22Rv1 (cell line): ENCODE results near the gene KCNAB1.
"Not testable (repeated sequence)": the region's sequence is repeated elsewhere in the genome, so short reads cannot be mapped to it uniquely, and the experiment has no call there.

ENCODE experiments used
- H3K27ac ChIP-seq: fragments of 450-650 bp; 2 replicates; pipeline ENCODE4 v1.5.1; 2017
- CTCF ChIP-seq: fragments of 450-650 bp; IDR thresholded peaks from 2 replicates; pipeline ENCODE4 v1.5.1; 2017; ENCODE audit warnings: mild to moderate bottlenecking
- ZFX ChIP-seq: fragments of 450-650 bp; IDR thresholded peaks from 2 replicates; pipeline ENCODE4 v1.6.1; 2017; ENCODE audit warnings: antibody characterized with exemption, borderline replicate concordance

Gene KCNAB1

DNA sequence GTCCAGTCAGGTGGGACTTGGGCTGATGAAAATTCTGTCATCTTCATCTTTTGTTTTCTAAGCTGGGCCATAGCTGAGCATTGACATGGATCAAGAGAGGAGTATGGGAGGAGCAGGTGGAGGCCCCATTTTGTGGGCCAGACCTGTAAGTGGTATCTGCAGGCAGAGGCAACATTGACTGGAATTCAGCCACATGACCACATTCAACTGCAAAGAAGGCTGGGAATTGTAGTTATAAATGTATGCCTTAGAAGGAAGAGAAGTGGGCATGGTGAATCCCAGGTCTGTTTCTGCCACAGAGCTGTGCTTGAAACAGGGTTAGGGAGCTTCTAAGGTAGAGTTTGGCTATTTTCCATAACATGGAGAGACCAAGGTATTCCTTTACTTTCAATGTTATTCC, 11.4 kb downstream of the KCNAB1 start:
- H3K27ac ChIP-seq: no peak overlapping the region
- no peak for TF ChIP-seq ZFX
- no peak for TF ChIP-seq CTCF

- TF ChIP-seq CTCF: no peak
- TF ChIP-seq ZFX: no peak
- H3K27ac ChIP-seq: no peak overlapping the region
Measured at GRCh38 chr3:156132313-156132712, 11.9 kb downstream of the KCNAB1 start.

- no peak overlapping the region for H3K27ac ChIP-seq
- TF ChIP-seq ZFX (no peak), CTCF (no peak)
Measured at GRCh38 chr3:156133076-156133475, 12.7 kb downstream of the KCNAB1 start.

GRCh38 chr3:156135921-156136638, 15.7 kb downstream of the KCNAB1 start:
- TF ChIP-seq ZFX (no peak), CTCF (peak; percentile 52)
- no peak overlapping the region for H3K27ac ChIP-seq

GRCh38 chr3:156137397-156137796, 17.0 kb downstream of the KCNAB1 start:
- not testable (repeated sequence) for H3K27ac ChIP-seq

DNA sequence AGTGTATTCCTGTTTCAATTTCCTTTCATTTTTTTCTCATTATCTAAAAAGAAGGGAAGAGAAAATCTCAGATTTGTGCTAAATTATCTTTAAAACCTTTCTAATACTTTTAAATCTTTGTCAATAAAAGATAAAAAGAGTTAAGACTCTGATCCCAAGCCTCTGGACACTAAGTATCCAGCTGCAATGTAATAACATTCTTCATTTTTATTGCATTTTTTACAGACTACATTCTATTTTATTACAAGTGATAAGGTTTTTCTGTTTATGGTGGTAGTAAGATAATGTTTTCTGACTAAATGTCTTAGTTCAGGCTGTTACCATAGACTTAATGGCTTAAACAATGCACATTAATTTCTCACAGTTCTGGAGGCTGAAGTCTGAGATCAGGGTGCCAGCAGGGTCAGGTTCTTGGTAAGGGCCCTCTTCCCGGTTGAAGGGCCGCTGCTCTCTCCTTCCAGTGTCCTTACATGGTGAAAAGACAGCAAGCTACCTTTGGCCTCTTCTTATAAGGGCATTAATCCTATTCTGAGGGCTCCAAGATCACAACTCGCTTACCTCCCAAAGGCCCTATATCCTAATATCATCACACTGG, 19.7 kb downstream of the KCNAB1 start:
- TF ChIP-seq ZFX: no peak
- TF ChIP-seq CTCF: no peak
- H3K27ac ChIP-seq: no peak overlapping the region

- TF ChIP-seq ZFX (no peak), CTCF (no peak)
- H3K27ac ChIP-seq: no peak overlapping the region
Measured at GRCh38 chr3:156142702-156143101, 22.3 kb downstream of the KCNAB1 start.

DNA sequence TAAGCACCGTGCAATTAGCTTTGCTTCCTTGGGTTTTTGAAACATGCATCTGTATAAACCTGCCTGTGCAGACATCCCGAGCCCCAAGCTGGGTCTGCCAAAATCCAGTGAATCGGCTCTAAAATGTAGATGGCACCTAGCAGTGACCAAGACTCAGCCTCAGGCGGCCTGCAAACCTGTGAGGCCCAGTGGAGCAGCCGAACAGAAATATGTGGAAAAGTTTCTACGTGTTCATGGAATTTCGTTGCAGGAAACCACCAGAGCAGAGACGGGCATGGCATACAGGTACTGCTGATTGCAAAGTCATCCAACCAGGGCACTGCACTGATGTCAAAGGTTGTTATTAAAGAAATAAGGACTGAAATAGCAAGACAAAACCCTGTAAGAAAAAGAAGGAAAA, 22.8 kb downstream of the KCNAB1 start:
- no peak overlapping the region for H3K27ac ChIP-seq
- no peak for TF ChIP-seq CTCF
